HG02763 (cell line): Measurements from ENCODE around the gene LZTS2.
"Not testable (repeated sequence)": the region's sequence is repeated elsewhere in the genome, so short reads cannot be mapped to it uniquely, and the experiment has no call there.

Experiments used
- ATAC-seq: cut with Tn5 transposase; IDR thresholded peaks from one replicate; pipeline ENCODE4 v1.9.1; 2021; ENCODE audit warnings: mild to moderate bottlenecking, moderate library complexity; ENCODE audit not compliant: unreplicated experiment

LZTS2 gene

DNA sequence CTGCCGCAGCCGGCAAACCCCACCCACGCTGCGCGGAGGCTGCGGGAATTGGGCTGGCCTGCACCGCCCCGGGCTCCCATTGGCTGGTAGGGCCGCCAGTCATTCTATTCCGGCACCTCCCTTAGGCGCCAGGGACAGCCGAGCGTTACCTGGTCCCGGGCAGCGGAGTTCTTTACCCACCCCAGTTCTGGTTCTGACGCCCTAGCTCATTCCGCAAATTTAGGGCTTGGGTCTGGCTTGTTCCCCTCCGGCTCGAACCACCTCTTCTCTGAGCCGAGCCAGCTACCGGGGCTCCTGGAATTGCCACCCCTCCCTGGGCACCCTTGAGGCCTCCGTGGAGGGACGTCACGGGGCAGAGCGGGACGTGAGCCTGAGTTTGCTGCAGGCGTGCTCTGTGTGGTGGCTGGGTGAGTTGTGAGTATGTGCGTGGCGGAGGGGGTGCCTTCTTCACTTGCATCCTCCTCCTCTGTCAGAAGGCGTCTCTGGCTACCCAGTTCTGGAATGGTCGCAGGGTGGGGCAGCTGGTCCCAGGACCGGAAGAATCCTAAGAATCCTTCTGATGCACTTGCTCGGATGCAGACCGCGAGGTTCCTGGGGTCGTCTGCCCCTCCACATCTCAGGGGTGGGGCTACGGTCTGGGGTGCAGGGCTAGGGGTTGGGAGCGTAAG lies 31.7 kb downstream of the LZTS2 start, which contains the start of the genes PDZD7 and SFXN3:
Gene PDZD7 (minus strand): TSS at position 2 of the 668 bp plus-strand sequence. CDS start 910 bp downstream, outside the sequence.
Gene SFXN3 (plus strand): TSS at position 107 of the 668 bp plus-strand sequence. CDS start 3,461 bp downstream, outside the sequence.
- ATAC-seq, result peak; percentile 93

DNA sequence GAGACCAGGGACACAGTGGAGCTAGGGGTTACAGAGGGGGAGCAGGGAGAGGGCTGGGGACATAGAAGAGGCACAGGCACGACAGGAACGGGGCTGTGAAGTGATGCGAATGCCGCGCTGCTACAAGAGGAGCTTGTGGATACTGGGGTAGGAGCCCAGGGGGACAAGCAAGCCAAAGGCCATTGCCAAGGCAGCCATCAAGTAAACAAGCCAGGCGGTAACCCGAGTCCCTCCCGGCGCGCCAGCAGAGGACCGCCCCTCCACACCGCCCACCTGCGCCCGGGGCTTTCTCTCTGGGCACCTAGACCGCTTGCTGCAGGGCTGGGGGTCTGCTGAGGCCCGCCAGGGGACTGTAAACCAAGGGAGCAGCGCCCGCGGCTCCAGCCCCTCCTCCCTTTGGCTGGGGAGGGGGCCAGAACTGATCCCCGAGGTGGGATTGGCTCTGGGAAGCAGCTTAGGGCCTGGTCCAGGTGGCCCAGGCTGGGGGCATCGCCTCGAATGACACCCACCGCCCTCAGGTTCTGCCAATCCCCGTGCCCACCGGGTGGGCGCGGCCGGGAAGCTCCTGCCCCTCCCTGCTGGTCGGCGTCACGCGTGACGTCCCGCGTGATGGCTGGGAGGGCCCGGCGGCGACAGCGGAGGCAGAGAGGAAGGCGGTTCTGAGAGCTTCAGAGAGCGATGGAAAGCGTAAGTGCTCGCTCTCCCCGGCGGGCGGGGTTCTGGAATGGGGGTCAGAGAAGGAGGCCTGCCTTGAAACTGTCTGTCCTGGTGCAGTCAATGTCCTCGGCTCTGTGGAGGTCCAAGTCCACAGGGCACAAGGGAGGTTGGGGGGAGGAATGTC lies 32.4 kb downstream of the LZTS2 start:
- no peak for ATAC-seq

DNA sequence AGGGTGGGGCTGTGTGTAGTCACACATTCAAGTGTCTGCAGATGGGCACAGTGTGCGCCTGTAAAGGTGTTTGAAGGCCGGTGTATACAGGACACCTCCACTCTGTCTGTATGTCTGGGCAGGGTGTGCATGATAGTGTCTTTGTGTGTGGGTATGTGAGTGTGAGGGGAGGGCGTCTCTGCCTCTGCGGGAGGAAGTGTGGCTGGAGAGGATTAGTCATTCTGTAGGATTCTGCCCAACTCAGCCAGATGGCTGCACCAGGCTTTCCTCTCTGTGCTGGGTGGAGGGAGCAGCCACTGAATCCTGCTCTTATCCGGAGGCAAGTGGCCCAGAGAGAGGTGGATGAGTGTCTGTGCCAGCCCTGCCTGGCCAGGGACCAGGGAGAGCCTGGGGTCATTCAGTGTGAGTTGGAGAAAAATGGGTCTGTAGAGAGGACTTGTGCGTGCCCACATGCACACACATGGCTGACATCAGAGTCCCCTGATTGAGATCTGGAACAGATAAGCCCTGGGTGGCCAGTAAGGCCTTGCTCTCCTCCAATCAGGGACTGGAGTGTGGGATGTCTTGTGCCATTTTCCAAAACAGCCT lies 33.1 kb downstream of the LZTS2 start:
- ATAC-seq, result no peak

GRCh38 chr10:101033276-101033675 lies 33.7 kb downstream of the LZTS2 start:
- ATAC-seq, result no peak

GRCh38 chr10:101034404-101034803 lies 34.8 kb downstream of the LZTS2 start:
- not testable (repeated sequence) for ATAC-seq

DNA sequence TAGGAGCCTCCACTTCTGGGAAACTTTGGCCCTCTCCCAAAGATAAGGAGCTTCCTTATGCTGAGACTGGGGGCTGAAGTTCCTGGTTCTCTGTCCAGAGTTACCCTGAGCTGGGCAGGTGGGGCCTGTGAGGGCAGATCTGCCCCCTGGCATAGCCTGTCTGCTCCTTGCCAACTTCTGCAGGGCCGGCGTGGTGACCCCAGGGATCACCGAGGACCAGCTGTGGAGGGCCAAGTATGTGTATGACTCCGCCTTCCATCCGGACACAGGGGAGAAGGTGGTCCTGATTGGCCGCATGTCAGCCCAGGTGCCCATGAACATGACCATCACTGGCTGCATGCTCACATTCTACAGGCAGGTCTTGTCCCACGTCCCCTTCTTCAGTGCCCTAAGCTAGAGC lies 35.7 kb downstream of the LZTS2 start:
- ATAC-seq, result no peak

DNA sequence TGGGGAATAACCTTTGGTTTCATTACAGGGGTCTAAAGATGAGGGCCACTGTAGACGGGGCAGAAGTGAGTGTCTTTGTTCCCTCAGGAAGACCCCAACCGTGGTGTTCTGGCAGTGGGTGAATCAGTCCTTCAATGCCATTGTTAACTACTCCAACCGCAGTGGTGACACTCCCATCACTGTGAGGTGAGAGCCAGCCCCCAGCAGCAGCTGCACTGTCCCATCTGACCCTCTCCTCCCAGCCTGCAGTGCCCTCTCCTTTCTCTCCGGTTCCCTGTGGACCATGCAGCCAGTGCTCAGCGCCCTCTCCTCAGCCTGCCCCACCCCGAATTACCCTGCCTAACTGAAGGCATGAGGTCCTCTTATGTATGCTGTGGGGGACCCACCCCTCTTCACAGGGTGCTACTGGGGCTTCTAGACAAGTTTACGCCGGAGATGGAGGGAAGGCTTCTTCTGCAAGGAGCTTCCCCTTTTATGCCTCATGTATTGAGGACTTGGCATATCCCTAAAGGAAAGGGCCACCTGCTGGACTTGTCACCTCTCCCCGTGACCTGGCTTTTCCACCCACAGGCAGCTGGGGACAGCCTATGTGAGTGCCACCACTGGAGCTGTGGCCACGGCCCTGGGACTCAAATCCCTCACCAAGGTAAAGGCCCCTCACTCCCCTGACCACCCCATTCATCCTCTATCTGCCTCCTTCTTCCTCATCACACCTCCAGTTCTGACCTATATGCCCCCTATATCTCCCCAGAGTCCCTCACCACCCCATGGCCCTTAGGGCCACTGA lies 36.5 kb downstream of the LZTS2 start:
- ATAC-seq, result no peak

- no peak for ATAC-seq
Measured at GRCh38 chr10:101036726-101037125, 37.1 kb downstream of the LZTS2 start.

GRCh38 chr10:101038484-101038883 lies 38.9 kb downstream of the LZTS2 start:
- ATAC-seq, result no peak

GRCh38 chr10:101040061-101040460 lies 40.5 kb downstream of the LZTS2 start:
- ATAC-seq, result no peak

- no peak for ATAC-seq
Measured at GRCh38 chr10:101040851-101041250, 41.2 kb downstream of the LZTS2 start.

GRCh38 chr10:101041252-101041761 lies 41.7 kb downstream of the LZTS2 start:
- ATAC-seq, result peak; percentile 61

GRCh38 chr10:101042118-101042517 lies 42.5 kb downstream of the LZTS2 start:
- ATAC-seq, result no peak

GRCh38 chr10:101042667-101043362 lies 43.2 kb downstream of the LZTS2 start:
- peak; percentile 93 for ATAC-seq

GRCh38 chr10:101043363-101043707 lies 43.7 kb downstream of the LZTS2 start:
- ATAC-seq, result no peak

DNA sequence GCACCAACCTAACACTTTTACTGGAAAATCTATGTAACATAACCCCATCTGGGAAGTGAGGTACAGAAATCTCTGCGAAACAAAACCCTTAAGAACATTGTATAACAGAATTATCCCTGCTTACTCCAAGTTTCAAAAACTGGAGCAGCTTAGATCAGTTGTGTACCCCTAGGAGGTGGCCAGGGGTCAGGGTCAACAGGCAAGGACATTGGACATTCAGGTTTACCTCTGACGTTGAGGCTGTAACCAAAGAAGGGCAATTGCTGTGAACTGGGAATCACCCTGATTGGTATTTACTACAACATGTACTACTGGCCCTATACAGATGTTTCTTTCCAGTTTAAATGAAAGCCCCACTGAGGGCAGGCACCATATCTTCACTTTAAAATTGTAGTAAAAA lies 44.5 kb downstream of the LZTS2 start:
- ATAC-seq, result no peak

DNA sequence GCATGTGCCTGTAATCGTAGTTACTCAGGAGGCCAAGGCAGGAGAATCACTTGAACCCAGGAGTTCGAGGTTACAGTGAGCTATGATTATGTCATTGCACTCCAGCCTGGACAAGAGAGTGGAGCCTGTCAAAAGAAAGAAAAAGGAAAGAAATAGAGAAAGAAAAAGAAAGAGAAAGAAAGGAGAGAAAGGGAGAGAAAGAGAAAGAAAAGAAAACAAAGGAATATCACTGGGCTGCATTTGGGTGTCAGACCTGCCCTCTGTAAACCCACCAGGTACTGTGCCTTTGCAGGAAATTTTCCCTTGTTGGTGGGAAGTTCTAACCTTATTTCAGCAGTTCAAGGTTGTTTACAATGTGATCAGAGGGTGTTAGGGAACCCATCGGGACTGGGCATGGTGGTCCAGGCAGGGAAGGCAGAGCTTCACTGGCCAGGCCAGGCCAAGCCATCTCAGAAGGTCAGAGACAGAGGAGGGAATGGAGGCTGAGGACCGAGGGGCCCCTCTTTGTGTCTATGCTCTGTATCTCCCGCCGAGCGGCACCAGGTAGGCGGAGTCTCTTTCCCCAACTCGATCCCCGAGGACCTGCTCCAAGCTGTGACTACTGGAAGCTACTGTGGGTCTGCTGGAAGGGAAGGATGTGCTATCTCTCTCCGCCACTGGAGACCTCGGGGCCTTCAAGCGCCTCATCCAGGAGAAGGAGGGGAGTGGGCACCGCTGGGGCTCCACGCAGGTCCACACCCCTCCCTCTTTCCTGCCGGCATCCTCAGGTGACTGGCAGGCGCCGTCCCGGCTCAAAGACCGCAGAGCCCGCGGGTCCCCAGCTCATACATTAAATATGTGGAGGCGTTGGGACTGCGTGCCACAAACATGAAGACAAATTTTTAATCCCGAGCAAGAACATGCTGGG lies 47.0 kb downstream of the LZTS2 start:
- ATAC-seq, result no peak

- ATAC-seq, result no peak
Measured at GRCh38 chr10:101047268-101047667, 47.7 kb downstream of the LZTS2 start.
